Kidney (tissue), 14 donors: Measurements from ENCODE around the gene DIPK1A. TPM values are rescaled to one million over a fixed set of nuclear protein-coding genes. Genes with fewer than 3 reads are reported as not detected.

Experiments
- DNase-seq, 5 donors: peaks; one replicate each; pipeline ENCODE4 v3.0.0-alpha.2; 2013 to 2020
- FAIRE-seq: peaks from 2 replicates; lab custom pipeline; 2012; peaks lifted over from hg19 to GRCh38; lab: Jason Lieb, UNC
- H3K27ac ChIP-seq, 2 donors: one replicate each; pipeline ENCODE4 v1.7.0; 2013; ENCODE audit warnings: low read depth in 2 of 2, low read length in 2 of 2, inconsistent platforms in 1 of 2
- H3K27me3 ChIP-seq: one replicate; pipeline ENCODE4 v1.7.1; 2013; ENCODE audit warnings: low read length, inconsistent platforms; ENCODE audit not compliant: control insufficient read depth, insufficient read depth
- H3K36me3 ChIP-seq, 3 donors: one replicate each; pipeline versions ENCODE4 v1.7.0 to v1.7.1; 2013; ENCODE audit warnings: low read length in 3 of 3, control low read depth in 1 of 3, inconsistent platforms in 1 of 3; ENCODE audit not compliant: insufficient read depth in 3 of 3, control insufficient read depth in 2 of 3
- H3K4me1 ChIP-seq, 3 donors: one replicate each; pipeline versions ENCODE4 v1.7.0 to v1.7.1; 2013; ENCODE audit warnings: low read length in 3 of 3, inconsistent platforms in 1 of 3, low read depth in 1 of 3; ENCODE audit not compliant: control insufficient read depth in 2 of 3, insufficient read depth in 2 of 3
- H3K4me3 ChIP-seq, 3 donors: one replicate each; pipeline versions ENCODE4 v1.7.0 to v1.8.1; 2013; ENCODE audit warnings: low read length in 3 of 3, control low read depth in 1 of 3, inconsistent platforms in 1 of 3
- H3K9ac ChIP-seq, 3 donors: one replicate each; pipeline versions ENCODE4 v1.7.0 to v1.7.1; 2013; ENCODE audit warnings: low read length in 3 of 3, control low read depth in 1 of 3, inconsistent platforms in 1 of 3
- H3K9me3 ChIP-seq, 3 donors: one replicate each; pipeline versions ENCODE4 v1.7.0 to v1.7.1; 2013; ENCODE audit warnings: low read length in 3 of 3, control low read depth in 1 of 3, inconsistent platforms in 1 of 3; ENCODE audit not compliant: control insufficient read depth in 2 of 3, insufficient read depth in 1 of 3
- intact Hi-C: fragments of 100-400 bp; cut with DNase I; formaldehyde crosslinking; loops from one replicate; pipeline ENCODE4 v1.11.1; 2022
- polyA plus RNA-seq: library from polyadenylated mRNA; stranded (reverse); fragments of 350-450 nt; fragmentation: Illumina TruSeq; extraction: RNeasy Lipid Tissue Mini Kit (QIAGEN cat#74804); gene quantifications from one replicate; pipeline ENCODE4 v1.2.3, GENCODE V29; 2014; ENCODE audit warnings: low read depth, low replicate concordance; ENCODE audit not compliant: insufficient read depth
- total RNA-seq: library from RNA; stranded (reverse); fragmentation: NEBNext Ultra II Directional; extraction: Animal tissue kit (Norgen Biotek cat#: 25700); gene quantifications from one replicate; pipeline ENCODE4 v1.2.1, GENCODE V29; 2021
- TF ChIP-seq, protein P1 (sequence below): IDR thresholded peaks from 3 replicates; pipeline ENCODE4 v1.5.1; 2012; ENCODE audit warnings: mild to moderate bottlenecking, moderate library complexity, borderline replicate concordance; ENCODE audit not compliant: insufficient read depth; ENCODE audit errors: extremely low read depth
- donor health status: control.
- donor health status: control.
- donor health status: control.
- donor health status: control.
- donor health status: control.
- donor health status: DM: yes; HTN: yes; CAD: no.
- donor health status: Normal renal cell carcinoma (clear cell type).

The DIPK1A gene
- total and polyA plus RNA-seq, 2 donors from 2014 or later: 4.0 to 6.1 TPM

DNA sequence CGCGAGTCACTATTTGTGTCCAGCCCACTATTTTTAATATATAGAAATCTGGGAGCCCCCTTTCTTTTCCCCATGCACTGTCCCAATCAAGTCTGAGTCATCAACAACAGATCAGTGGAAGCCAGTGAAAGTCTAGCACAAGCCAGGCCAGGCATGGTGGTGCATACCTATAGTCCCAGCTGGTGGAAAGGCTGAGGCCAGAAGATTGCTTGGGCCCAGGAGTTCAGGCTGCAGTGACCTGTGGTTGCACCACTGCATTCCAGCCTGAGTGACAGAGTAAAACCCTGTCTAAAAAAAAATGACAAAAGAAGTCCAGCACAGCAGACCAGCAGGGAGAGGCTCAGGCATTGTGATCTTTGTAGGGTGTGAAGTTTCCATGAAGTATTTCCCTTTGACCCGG, 138.4 kb downstream of the DIPK1A start:
- Histone ChIP-seq H3K27ac (no peak overlapping the region), H3K4me1 (no peaks in the 10 kb centered on the region), H3K27me3 (no peaks in the 10 kb centered on the region), H3K4me3 (no peak overlapping the region), H3K9me3 (no peaks in the 10 kb centered on the region), H3K36me3 (no peaks in the 10 kb centered on the region), H3K9ac (no peak overlapping the region)
- intact Hi-C loops: no loop called here
- peak in 1 of 5 donors; percentile 10 for DNase-seq
- FAIRE-seq: no peak
- TF ChIP-seq, protein P1, sequence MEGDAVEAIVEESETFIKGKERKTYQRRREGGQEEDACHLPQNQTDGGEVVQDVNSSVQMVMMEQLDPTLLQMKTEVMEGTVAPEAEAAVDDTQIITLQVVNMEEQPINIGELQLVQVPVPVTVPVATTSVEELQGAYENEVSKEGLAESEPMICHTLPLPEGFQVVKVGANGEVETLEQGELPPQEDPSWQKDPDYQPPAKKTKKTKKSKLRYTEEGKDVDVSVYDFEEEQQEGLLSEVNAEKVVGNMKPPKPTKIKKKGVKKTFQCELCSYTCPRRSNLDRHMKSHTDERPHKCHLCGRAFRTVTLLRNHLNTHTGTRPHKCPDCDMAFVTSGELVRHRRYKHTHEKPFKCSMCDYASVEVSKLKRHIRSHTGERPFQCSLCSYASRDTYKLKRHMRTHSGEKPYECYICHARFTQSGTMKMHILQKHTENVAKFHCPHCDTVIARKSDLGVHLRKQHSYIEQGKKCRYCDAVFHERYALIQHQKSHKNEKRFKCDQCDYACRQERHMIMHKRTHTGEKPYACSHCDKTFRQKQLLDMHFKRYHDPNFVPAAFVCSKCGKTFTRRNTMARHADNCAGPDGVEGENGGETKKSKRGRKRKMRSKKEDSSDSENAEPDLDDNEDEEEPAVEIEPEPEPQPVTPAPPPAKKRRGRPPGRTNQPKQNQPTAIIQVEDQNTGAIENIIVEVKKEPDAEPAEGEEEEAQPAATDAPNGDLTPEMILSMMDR: no peak

DNA sequence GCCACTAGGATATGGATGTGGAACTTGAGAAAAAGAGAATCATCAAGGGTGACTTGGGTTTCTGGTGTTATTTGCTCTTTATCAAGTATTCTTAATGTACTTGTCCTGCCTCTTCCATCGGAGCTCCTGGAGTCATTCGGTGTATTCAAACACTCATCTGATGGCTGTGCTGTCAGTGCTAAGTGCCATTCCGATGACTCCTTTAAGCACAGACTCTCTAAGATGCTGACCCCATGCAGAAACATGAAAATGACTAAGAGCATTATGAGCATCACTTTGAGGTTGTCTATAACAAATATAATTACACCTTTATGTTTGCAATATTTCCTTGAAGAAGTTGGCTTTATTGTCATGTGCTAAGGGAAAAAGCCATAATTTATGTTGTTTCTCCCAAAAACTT, 140.7 kb downstream of the DIPK1A start:
- DNase-seq (no peak), FAIRE-seq (no peak)
- no peaks in the 10 kb centered on the region for H3K9me3 ChIP-seq
- H3K4me1 ChIP-seq: no peaks in the 10 kb centered on the region
- no peak overlapping the region for H3K4me3 ChIP-seq
- H3K27ac ChIP-seq: no peak overlapping the region
- H3K27me3 ChIP-seq: no peaks in the 10 kb centered on the region
- H3K9ac ChIP-seq: no peak overlapping the region
- intact Hi-C loops: no loop called here
- no peaks in the 10 kb centered on the region for H3K36me3 ChIP-seq
- TF ChIP-seq, protein P1: no peak

DNA sequence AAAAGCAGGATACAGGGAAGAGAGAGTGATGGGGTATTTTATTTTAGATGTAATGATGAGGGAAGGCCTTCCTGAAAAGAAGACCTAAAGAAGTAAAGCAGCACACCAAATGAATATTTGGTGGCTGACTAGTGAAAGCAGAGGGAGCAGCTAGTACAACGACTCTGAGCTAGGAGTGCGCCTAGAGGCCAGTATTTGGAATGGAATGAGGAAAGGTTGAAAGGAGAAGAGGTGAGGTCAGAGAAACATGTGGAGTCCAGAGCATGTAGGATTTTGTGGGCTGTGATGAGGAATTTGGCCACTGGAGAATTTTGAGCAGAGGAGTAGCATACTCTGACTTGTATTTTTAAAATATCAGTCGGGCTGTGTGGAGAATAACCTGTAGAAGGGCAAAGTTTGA, 141.2 kb downstream of the DIPK1A start:
- intact Hi-C loops: no loop called here
- no peaks in the 10 kb centered on the region for H3K27me3 ChIP-seq
- no peak for FAIRE-seq

More for the DNA sequence above, 141.2 kb downstream of the DIPK1A start:
- Histone ChIP-seq H3K4me3 (no peak overlapping the region), H3K9ac (no peak overlapping the region), H3K9me3 (no peaks in the 10 kb centered on the region), H3K36me3 (no peaks in the 10 kb centered on the region), H3K27ac (no peak overlapping the region), H3K4me1 (no peaks in the 10 kb centered on the region)
- TF ChIP-seq, protein P1: no peak
- no peak for DNase-seq
